Left colon (tissue), 2 donors: ENCODE results near the gene NOX4. TPM values are rescaled to one million over a fixed set of nuclear protein-coding genes. Genes with fewer than 3 reads are reported as not detected.
"Not testable (repeated sequence)": the region's sequence is repeated elsewhere in the genome, so short reads cannot be mapped to it uniquely, and the experiment has no call there.

Experiments
- ATAC-seq: fragments of 200-7000 bp; cut with Tn5 transposase; one replicate; pipeline ENCODE4 v1.9.1; 2020; ENCODE audit warnings: mild to moderate bottlenecking, moderate library complexity
- DNase-seq, 2 donors: peaks; one replicate each; pipeline ENCODE4 v3.0.0-alpha.2; 2020
- intact Hi-C, 2 donors: fragments of 100-400 bp; cut with DNase I in 1 of 2; cut with micrococcal nuclease in 1 of 2; formaldehyde crosslinking; loops; one replicate each; pipeline versions ENCODE4 v1.11.2 to v1.14.0; 2022; cut with DNase I, micrococcal nuclease
- total RNA-seq, 2 donors: library from RNA; stranded (reverse); fragmentation: NEBNext Ultra II Directional; extraction: Animal tissue kit (Norgen Biotek cat#: 25700); gene quantifications; one replicate each; pipeline ENCODE4 v1.2.1, GENCODE V29; 2021
- donor health status: DM: no; HTN: no; CAD: no.
- donor health status: DM: yes; HTN: yes; CAD: no.

NOX4 gene
- total RNA-seq, 2 donors from 2014 or later, result 0.17 to 0.46 TPM

DNA sequence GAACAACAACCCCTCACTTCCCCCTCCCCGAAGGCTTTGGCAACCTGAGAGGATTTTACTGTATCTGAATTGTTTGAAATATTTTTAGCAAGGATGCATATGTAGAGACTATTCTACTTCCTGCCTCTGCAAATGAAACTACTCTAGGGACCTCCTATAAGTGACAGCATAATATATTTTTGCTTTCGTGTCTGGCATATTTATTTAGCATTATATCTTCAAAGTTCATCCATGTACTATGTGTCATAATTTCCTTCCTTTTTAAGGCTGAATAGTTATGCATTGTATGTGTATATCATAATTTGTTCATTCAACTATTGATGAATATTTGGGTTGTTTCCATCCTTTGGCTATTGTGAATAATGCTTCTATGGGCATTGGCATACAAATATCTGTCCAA lies 153.1 kb downstream of the NOX4 start:
- ATAC-seq, DNase-seq, intact Hi-C loops: not testable (repeated sequence)

DNA sequence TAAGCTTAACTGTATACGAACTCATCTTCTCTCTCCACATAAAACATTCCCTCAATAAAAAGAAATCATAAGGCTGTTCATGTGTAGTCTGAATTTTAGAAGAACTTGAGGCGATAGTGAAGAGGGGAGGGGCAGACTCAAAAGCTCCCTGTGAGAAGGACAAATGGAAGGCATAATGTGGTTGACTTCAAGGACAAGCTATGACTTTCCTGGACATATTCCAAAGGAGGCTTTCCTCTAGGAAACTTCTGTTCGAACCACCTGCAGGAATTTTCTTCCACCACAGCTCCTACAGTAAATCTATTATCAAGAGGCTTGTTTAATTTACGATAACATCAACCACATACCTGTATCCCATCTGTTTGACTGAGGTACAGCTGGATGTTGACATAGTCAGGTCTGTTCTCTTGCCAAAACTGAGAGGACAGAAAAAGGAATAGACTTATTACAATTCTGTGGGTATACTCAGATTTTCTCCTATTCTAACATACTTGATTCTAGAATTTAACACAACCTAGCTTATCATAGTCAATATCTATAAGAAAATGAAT lies 154.0 kb downstream of the NOX4 start:
- intact Hi-C loops, DNase-seq: not testable (repeated sequence)
- peak; percentile 65 for ATAC-seq

GRCh38 chr11:89333704-89334103 lies 157.5 kb downstream of the NOX4 start:
- DNase-seq, intact Hi-C loops, ATAC-seq: not testable (repeated sequence)

DNA sequence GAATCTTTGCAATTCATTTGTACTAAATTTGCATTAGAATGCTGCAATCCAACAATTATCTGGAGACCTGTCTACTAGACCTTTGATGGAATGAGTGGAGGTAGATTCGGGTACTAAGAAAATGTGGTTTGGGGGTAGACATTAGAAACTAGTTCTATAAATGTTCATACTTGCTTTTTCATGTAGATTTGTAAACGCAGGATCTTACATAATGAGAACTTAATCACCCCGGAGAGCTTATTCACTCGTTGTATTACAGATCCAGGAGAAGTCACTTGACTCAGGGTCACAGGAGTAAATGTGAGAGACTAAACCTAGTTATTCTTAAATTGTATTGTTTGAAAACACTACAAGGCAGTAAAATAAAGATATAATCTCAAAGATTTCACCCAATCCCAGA lies 159.2 kb downstream of the NOX4 start:
- ATAC-seq, DNase-seq, intact Hi-C loops: not testable (repeated sequence)

GRCh38 chr11:89327885-89328284 lies 163.3 kb downstream of the NOX4 start:
- ATAC-seq (no peak), DNase-seq (no peak)
- intact Hi-C loops, result no loop called here

GRCh38 chr11:89321401-89321800 lies 169.8 kb downstream of the NOX4 start:
- ATAC-seq, result no peak
- no peak for DNase-seq
- intact Hi-C loops, result no loop called here

GRCh38 chr11:89310607-89311006 lies 180.6 kb downstream of the NOX4 start:
- intact Hi-C loops, ATAC-seq, DNase-seq: not testable (repeated sequence)

- ATAC-seq, DNase-seq, intact Hi-C loops: not testable (repeated sequence)
These were observed 181.7 kb downstream of the NOX4 start for GRCh38 chr11:89309321-89309985.

DNA sequence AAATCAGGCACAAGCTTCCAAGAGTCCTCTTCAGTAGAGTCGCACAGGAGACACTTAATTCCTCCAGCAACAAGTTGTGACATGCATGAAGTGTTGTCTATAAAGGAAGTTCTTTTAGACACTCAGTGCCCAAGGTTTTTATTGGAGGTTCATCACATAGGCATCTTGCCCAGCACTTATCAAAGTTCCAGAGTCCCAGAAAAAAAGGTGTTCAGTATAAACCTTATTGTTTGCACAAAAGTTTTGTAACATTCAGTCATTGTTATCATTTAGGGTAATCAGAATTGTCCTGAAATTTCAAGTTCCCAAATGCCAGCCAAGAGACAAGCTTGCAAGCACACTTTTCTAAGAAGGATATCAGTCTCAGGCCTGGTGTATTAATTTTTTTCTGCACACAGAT lies 182.9 kb downstream of the NOX4 start:
- intact Hi-C loops, ATAC-seq, DNase-seq: not testable (repeated sequence)

DNA sequence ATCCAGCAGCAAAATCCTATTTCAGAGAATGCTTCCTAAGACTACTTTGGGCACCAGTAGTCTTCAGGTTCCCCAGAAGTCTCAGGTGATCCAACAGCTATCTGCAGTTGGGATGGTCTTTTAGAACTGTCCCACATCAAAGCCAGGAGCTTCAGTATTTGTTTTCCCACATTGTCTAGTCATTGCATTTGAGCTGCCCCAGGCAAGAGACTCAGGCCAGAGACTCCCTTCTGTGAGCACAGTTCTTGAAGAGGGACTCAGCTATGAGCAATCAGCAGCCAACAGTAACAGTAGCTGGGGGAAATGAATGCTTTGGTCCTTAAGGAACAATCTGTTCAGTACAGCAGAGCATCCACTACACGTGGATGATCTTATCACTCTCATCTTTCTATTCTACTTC lies 188.1 kb downstream of the NOX4 start:
- DNase-seq, ATAC-seq, intact Hi-C loops: not testable (repeated sequence)

DNA sequence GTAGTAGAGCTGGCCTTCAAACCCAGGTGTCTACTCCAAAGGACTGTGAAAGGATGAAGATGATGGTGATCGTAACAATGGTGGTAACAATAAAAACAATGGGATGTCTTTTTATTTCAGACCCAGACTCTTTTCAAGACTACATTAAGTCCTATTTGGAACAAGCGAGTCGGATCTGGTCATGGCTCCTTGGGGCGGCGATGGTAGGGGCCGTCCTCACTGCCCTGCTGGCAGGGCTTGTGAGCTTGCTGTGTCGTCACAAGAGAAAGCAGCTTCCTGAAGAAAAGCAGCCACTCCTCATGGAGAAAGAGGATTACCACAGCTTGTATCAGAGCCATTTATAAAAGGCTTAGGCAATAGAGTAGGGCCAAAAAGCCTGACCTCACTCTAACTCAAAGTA lies 196.2 kb downstream of the NOX4 start:
- intact Hi-C loops, ATAC-seq, DNase-seq: not testable (repeated sequence)

DNA sequence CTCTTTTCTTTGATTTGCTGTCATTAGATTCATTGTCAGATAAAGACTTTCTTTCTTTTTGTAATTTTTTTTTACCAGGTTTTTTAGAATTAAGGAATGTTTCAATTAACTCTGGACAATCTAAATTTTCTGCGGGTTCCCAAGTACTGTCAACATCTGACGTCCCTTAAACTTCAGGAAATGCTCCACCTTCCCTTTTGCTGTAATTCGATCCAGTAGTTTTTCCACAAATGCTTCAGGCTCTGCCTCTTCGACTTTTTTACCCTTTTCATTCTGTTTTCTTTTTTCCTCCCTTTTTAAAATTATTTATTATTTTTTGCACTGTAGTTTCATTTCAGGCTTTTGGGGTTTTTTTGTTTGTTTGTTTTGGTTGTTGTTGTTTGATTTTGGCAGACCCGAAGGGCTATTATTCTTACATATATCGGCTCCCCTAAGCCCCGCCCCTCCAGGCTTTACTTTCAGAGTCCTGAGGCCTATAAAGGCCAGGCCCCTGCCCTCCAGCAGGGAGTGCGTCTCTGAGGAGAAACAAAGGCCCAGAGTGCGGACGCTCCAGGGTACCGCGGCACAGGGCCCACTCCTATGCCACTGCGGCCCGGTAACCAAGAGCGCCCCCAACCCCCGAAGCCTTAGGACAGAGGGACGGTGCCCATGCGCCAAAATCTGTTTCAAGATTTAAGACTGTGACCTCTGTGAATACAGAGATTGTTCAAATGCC lies 197.1 kb downstream of the NOX4 start:
- no peak for ATAC-seq
- intact Hi-C loops, result no loop called here
- no peak for DNase-seq

- DNase-seq, ATAC-seq, intact Hi-C loops: not testable (repeated sequence)
These were observed 203.2 kb downstream of the NOX4 start for GRCh38 chr11:89288004-89288403.

DNA sequence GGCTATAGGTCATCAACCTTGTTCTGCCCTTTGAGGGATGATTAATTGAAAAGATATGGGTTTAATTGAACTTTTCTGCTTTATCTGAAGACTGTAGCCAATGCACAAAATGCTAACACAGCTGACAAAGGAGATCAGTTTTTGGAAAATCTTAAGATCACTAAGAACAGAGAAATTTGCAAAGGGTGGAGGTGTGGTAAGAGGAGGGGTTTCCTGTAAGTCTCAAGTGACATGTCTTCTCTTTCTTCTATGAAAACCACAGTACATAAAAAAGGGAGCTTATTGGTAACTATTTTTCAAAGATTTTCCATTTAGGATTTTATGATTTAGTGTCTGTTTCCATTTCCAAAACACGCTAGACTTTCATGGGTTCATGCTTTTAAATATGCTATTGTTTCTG lies 204.6 kb downstream of the NOX4 start:
- intact Hi-C loops, DNase-seq, ATAC-seq: not testable (repeated sequence)

DNA sequence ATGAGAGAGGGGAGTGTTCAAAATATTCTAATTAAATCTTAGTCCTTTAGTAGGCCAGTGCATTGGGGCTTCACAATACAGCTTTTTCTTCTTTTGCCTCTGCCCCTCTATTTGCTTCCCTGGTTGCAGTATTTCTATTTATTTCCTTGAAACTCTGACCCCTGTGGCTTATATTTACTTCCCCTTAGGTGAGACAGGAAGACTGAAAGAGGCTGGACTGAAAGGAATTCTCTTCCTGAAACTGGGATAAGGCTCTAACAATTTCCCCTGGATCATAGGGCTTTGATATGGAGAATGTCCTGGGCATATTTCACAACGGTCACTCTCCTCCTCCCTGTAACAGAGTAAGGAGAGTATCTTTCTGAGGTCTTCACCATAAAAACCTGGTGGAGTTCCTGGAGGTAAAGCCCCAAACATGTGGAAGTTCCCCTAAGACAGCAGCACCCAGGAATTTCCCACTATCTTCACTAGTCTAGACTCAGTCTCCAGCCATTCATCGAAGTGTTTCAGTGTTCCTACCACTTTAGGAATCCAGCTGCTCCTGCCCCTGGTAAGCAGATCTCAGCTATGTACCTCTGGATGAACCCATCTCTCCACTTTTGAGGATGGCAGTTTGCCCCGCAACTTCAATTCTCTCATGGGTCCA lies 210.0 kb downstream of the NOX4 start:
- intact Hi-C loops, DNase-seq: not testable (repeated sequence)
- peak; percentile 83 for ATAC-seq

- DNase-seq, result no peak
- intact Hi-C loops, result no loop called here
These were observed 212.0 kb downstream of the NOX4 start for GRCh38 chr11:89279176-89279575.

GRCh38 chr11:89275966-89276365 lies 215.2 kb downstream of the NOX4 start:
- ATAC-seq (no peak), DNase-seq (no peak)
- intact Hi-C loops, result no loop called here

More at GRCh38 chr11:89279176-89279575, 212.0 kb downstream of the NOX4 start:
- ATAC-seq, result peak; percentile 97
